H1 (cell line): ENCODE measurements around the gene SDC4. TPM values are rescaled to one million over a fixed set of nuclear protein-coding genes. Genes with fewer than 3 reads are reported as not detected.

Experiments
- BCL11A ChIP-seq, 2 experiments: IDR thresholded peaks; one replicate each; pipeline ENCODE4 v1.6.1; 2011; ENCODE audit warnings: low read depth in 2 of 2, low read length in 2 of 2, mild to moderate bottlenecking in 2 of 2
- CBX5 ChIP-seq: fragments of 300-800, 300-1000 bp; sonication (generic); IDR thresholded peaks from 2 replicates; pipeline ENCODE4 v1.7.1; 2016; ENCODE audit warnings: antibody characterized with exemption, low read length, low read depth
- CHD7 ChIP-seq: fragments of 300-600 bp; sonication (generic); IDR thresholded peaks from 2 replicates; pipeline ENCODE4 v1.7.1; 2012; ENCODE audit warnings: low read length, moderate library complexity, mild to moderate bottlenecking, inconsistent platforms; ENCODE audit not compliant: insufficient replicate concordance
- EZH2 ChIP-seq: fragments of 200-600 bp; sonication (generic); IDR thresholded peaks from 2 replicates; pipeline ENCODE4 v1.7.1; 2012; ENCODE audit warnings: low read depth, mild to moderate bottlenecking, moderate library complexity, low read length, inconsistent platforms; ENCODE audit not compliant: severe bottlenecking
- RXRA ChIP-seq: IDR thresholded peaks from 2 replicates; pipeline ENCODE4 v1.6.1; 2011; ENCODE audit warnings: low read depth, mild to moderate bottlenecking, low read length, moderate library complexity; ENCODE audit not compliant: insufficient read depth
- SAP30 ChIP-seq: fragments of 300-600 bp; sonication (generic); IDR thresholded peaks from 2 replicates; pipeline ENCODE4 v1.7.1; 2012; ENCODE audit warnings: low read length, moderate library complexity, mild to moderate bottlenecking, inconsistent platforms; ENCODE audit not compliant: insufficient read depth, insufficient replicate concordance
- TAF1 ChIP-seq: IDR thresholded peaks from 2 replicates; pipeline ENCODE4 v1.6.1; 2011; ENCODE audit warnings: mild to moderate bottlenecking, low read depth, low read length
- TAF7 ChIP-seq: optimal IDR thresholded peaks from 2 replicates; pipeline ENCODE3; 2011; ENCODE audit warnings: low read depth, mild to moderate bottlenecking, inconsistent platforms, low read length, moderate library complexity, borderline replicate concordance
- YY1 ChIP-seq: IDR thresholded peaks from 2 replicates; pipeline ENCODE4 v1.6.1; 2011; ENCODE audit warnings: low read depth, mild to moderate bottlenecking, low read length
- polyA plus RNA-seq, 7 experiments: library from polyadenylated mRNA; depleted of rRNA in 3 of 7; stranded (reverse) in 5 of 7; unstranded in 2 of 7; fragments of >200 nt in 5 of 7; fragments of 200-250 nt in 2 of 7; gene quantifications; 1 replicate in 5 of 7; 2 replicates in 1 of 7; 4 replicates in 1 of 7; pipeline versions ENCODE4 v1.2.1 to v1.2.3, GENCODE V29; 2011 to 2013; ENCODE audit warnings: missing spikeins in 2 of 7, mixed read lengths in 2 of 7
- total RNA-seq: library from RNA; stranded (reverse); fragmentation: NEBNext Ultra II Directional; extraction: Animal tissue kit (Norgen Biotek cat#: 25700); gene quantifications from 2 replicates; pipeline ENCODE4 v1.2.1, GENCODE V29; 2021

SDC4 gene
- total and polyA plus RNA-seq, 2 of the 8 experiments (the other 6 are each of a cell fraction or from before 2014, with no cell fraction given) = 34.6 to 60.2 TPM

- TF ChIP-seq CHD7 (no peak), EZH2 (no peak), RXRA (no peak), TAF7 (peak; percentile 42), TAF1 (peak; percentile 62), SAP30 (peak; percentile 52), BCL11A (IDR thresholded peaks at IDR 0.05; ENCODE audit: low read depth in 2 of 2, low read length in 2 of 2) (no peak), YY1 (no peak), CBX5 (no peak)
Observed at GRCh38 chr20:45341939-45342854, 6.0 kb downstream of the SDC4 start (continued).
